Vagina (tissue), 2 donors: Measurements from ENCODE around the gene FOXN3.

Experiments used
- CTCF ChIP-seq, 3 experiments: fragments of 450-650 bp in 2 of 3; fragments of 200-600 bp in 1 of 3; sonication (generic) in 1 of 3; IDR thresholded peaks; one replicate each; pipeline ENCODE4 v1.5.1; 2017 to 2019; ENCODE audit warnings: antibody characterized with exemption in 3 of 3, mild to moderate bottlenecking in 2 of 3, moderate library complexity in 2 of 3
- POLR2A ChIP-seq, 2 donors: fragments of 450-650 bp; IDR thresholded peaks; one replicate each; pipeline ENCODE4 v1.6.1; 2017; ENCODE audit warnings: antibody characterized with exemption in 2 of 2, mild to moderate bottlenecking in 2 of 2, moderate library complexity in 2 of 2

- TF ChIP-seq CTCF (IDR thresholded peaks at IDR 0.05) (no peak), POLR2A (IDR thresholded peaks at IDR 0.05) (no peak)
These were observed 32.4 kb downstream of the FOXN3 start for GRCh38 chr14:89384636-89385035.
